HG03442 (cell line): ENCODE measurements around the gene IL20.

Experiments
- ATAC-seq: cut with Tn5 transposase; IDR thresholded peaks from one replicate; pipeline ENCODE4 v1.9.1; 2021; ENCODE audit warnings: mild to moderate bottlenecking, moderate library complexity; ENCODE audit not compliant: unreplicated experiment

IL20 gene

GRCh38 chr1:206873603-206874188 lies 8.3 kb downstream of the IL20 start:
- ATAC-seq: no peak

GRCh38 chr1:206875752-206876377 lies 10.4 kb downstream of the IL20 start:
- ATAC-seq: no peak

- ATAC-seq: no peak
Observed at GRCh38 chr1:206878456-206878855, 13.0 kb downstream of the IL20 start.

GRCh38 chr1:206880314-206880713 lies 14.9 kb downstream of the IL20 start:
- no peak for ATAC-seq

GRCh38 chr1:206882555-206882954 lies 17.1 kb downstream of the IL20 start:
- ATAC-seq: no peak

GRCh38 chr1:206883160-206883559 lies 17.7 kb downstream of the IL20 start:
- ATAC-seq: no peak

GRCh38 chr1:206883876-206884275 lies 18.5 kb downstream of the IL20 start:
- no peak for ATAC-seq

GRCh38 chr1:206885341-206886060 lies 20.1 kb downstream of the IL20 start:
- no peak for ATAC-seq

- ATAC-seq: no peak
Observed at GRCh38 chr1:206886831-206887230, 21.4 kb downstream of the IL20 start.

- ATAC-seq: no peak
Observed at GRCh38 chr1:206887701-206888100, 22.3 kb downstream of the IL20 start.

- no peak for ATAC-seq
Observed at GRCh38 chr1:206890125-206891060, 25.0 kb downstream of the IL20 start.

GRCh38 chr1:206891412-206891811 lies 26.0 kb downstream of the IL20 start:
- no peak for ATAC-seq

- no peak for ATAC-seq
Observed at GRCh38 chr1:206892351-206892984, 27.0 kb downstream of the IL20 start.

GRCh38 chr1:206893380-206893779 lies 28.0 kb downstream of the IL20 start:
- no peak for ATAC-seq

- ATAC-seq: no peak
Observed at GRCh38 chr1:206895325-206895724, 29.9 kb downstream of the IL20 start.

GRCh38 chr1:206895837-206896242 lies 30.4 kb downstream of the IL20 start:
- ATAC-seq: no peak

GRCh38 chr1:206896261-206896660 lies 30.8 kb downstream of the IL20 start:
- no peak for ATAC-seq

- no peak for ATAC-seq
Observed at GRCh38 chr1:206897175-206897574, 31.8 kb downstream of the IL20 start, which contains the start of gene IL24. Gene IL24, plus strand, starts transcription at chr1:206897443. Its CDS starts 390 bp downstream, at chr1:206897833.

GRCh38 chr1:206898089-206898914 lies 32.9 kb downstream of the IL20 start:
- ATAC-seq: no peak
